GM12874 (cell line): ENCODE measurements around the gene SPATA25.

Source experiments
- CTCF ChIP-seq: IDR thresholded peaks from 2 replicates; pipeline ENCODE4 v1.5.1; 2011; ENCODE audit warnings: low read depth, mild to moderate bottlenecking, control low read depth, low read length, moderate library complexity; ENCODE audit not compliant: insufficient read depth

Gene SPATA25

GRCh38 chr20:45850926-45851325 lies 36.5 kb downstream of the SPATA25 start:
- no peak for TF ChIP-seq CTCF

GRCh38 chr20:45850238-45850637 lies 37.2 kb downstream of the SPATA25 start:
- TF ChIP-seq CTCF = no peak

GRCh38 chr20:45848969-45849582 lies 38.3 kb downstream of the SPATA25 start:
- TF ChIP-seq CTCF = no peak

GRCh38 chr20:45848421-45848820 lies 39.0 kb downstream of the SPATA25 start:
- TF ChIP-seq CTCF = no peak

- TF ChIP-seq CTCF = no peak
Measured at GRCh38 chr20:45845452-45845851, 42.0 kb downstream of the SPATA25 start.

- TF ChIP-seq CTCF = no peak
Measured at GRCh38 chr20:45843506-45843905, 43.9 kb downstream of the SPATA25 start.

- TF ChIP-seq CTCF = no peak
Measured at GRCh38 chr20:45842169-45842812, 45.1 kb downstream of the SPATA25 start.
